ENCODE measurements around the gene TSPAN14. TPM values are rescaled to one million over a fixed set of nuclear protein-coding genes. Genes with fewer than 3 reads are reported as not detected.

The TSPAN14 gene
- polyA plus RNA-seq, 1 donor (not counting 4 experiments of a cell fraction or from before 2014, with no cell fraction given): 71.1 TPM

- no peak overlapping the region for H3K4me2 ChIP-seq (ENCODE audit: control insufficient read depth, extremely low read depth, insufficient read depth, low read depth, low read length)
- no peak overlapping the region for H3K4me3 ChIP-seq (ENCODE audit: control insufficient read depth in 2 of 3, extremely low read depth in 1 of 3, insufficient read depth in 2 of 3, low read depth in 1 of 3, low read length in 3 of 3)
- DNase-seq (ENCODE audit: low read depth, low spot score): no peak
- H3K9ac ChIP-seq (ENCODE audit: control insufficient read depth, extremely low read depth, insufficient read depth, low read length): no peak overlapping the region
- TF ChIP-seq EZH2 (IDR thresholded peaks at IDR 0.05; ENCODE audit: low read length): no peak
- TF ChIP-seq CTCF (optimal IDR thresholded peaks at IDR 0.05 in 1 of 3, IDR thresholded peaks at IDR 0.05 in 1 of 3, conservative IDR thresholded peaks at IDR 0.05 in 1 of 3; ENCODE audit: extremely low read depth in 1 of 3, insufficient read depth in 2 of 3, low read length in 3 of 3): no peak
- no peak overlapping the region for H2AFZ ChIP-seq (ENCODE audit: control insufficient read depth, low read length)
- H4K20me1 ChIP-seq (ENCODE audit: control insufficient read depth, extremely low read depth, insufficient read depth, low read length): peaks cover 23% of the 10 kb centered on the region
- FAIRE-seq: no peak
- no peaks in the 10 kb centered on the region for H3K9me3 ChIP-seq (ENCODE audit: control insufficient read depth, low read depth, low read length)
- peaks cover 24 to 45% of the 10 kb centered on the region in 2 experiments for H3K36me3 ChIP-seq (ENCODE audit: control insufficient read depth in 2 of 2, extremely low read depth in 1 of 2, insufficient read depth in 2 of 2, low read length in 2 of 2)
- peaks cover 14% of the 10 kb centered on the region for H3K9me1 ChIP-seq (ENCODE audit: control insufficient read depth, extremely low read depth, insufficient read depth, low read length)
- H3K4me1 ChIP-seq (ENCODE audit: control insufficient read depth, extremely low read depth, insufficient read depth, low read length): peaks cover 55% of the 10 kb centered on the region
- dilution Hi-C loops (cut with MboI; ENCODE audit: extremely low pct_ligation_motif_present, low sequenced_read_pairs): no loop called here
- no peaks in the 10 kb centered on the region for H3K27me3 ChIP-seq (ENCODE audit: control insufficient read depth, extremely low read depth, insufficient read depth, low read length)
- H3K79me2 ChIP-seq (ENCODE audit: control insufficient read depth, insufficient read depth, low read length): peaks cover 97% of the 10 kb centered on the region
- H3K27ac ChIP-seq (ENCODE audit: control insufficient read depth, insufficient read depth, low read length): no peak overlapping the region
Observed at GRCh38 chr10:80487791-80488538, 33.9 kb downstream of the TSPAN14 start.

GRCh38 chr10:80488539-80489066, 34.5 kb downstream of the TSPAN14 start:
- H3K27ac ChIP-seq (ENCODE audit: control insufficient read depth, insufficient read depth, low read length): no peak overlapping the region
- DNase-seq (ENCODE audit: low read depth, low spot score): no peak
- peaks cover 14% of the 10 kb centered on the region for H3K9me1 ChIP-seq (ENCODE audit: control insufficient read depth, extremely low read depth, insufficient read depth, low read length)
- dilution Hi-C loops (cut with MboI; ENCODE audit: extremely low pct_ligation_motif_present, low sequenced_read_pairs): no loop called here
- H3K27me3 ChIP-seq (ENCODE audit: control insufficient read depth, extremely low read depth, insufficient read depth, low read length): no peaks in the 10 kb centered on the region
- TF ChIP-seq EZH2 (IDR thresholded peaks at IDR 0.05; ENCODE audit: low read length) (no peak), CTCF (optimal IDR thresholded peaks at IDR 0.05 in 1 of 3, IDR thresholded peaks at IDR 0.05 in 1 of 3, conservative IDR thresholded peaks at IDR 0.05 in 1 of 3; ENCODE audit: extremely low read depth in 1 of 3, insufficient read depth in 2 of 3, low read length in 3 of 3) (no peak)
- no peak overlapping the region for H2AFZ ChIP-seq (ENCODE audit: control insufficient read depth, low read length)
- no peak overlapping the region for H3K9ac ChIP-seq (ENCODE audit: control insufficient read depth, extremely low read depth, insufficient read depth, low read length)
- no peak overlapping the region for H3K4me3 ChIP-seq (ENCODE audit: control insufficient read depth in 2 of 3, extremely low read depth in 1 of 3, insufficient read depth in 2 of 3, low read depth in 1 of 3, low read length in 3 of 3)
- no peaks in the 10 kb centered on the region for H3K9me3 ChIP-seq (ENCODE audit: control insufficient read depth, low read depth, low read length)
- no peak overlapping the region for H3K4me2 ChIP-seq (ENCODE audit: control insufficient read depth, extremely low read depth, insufficient read depth, low read depth, low read length)
- peaks cover 97% of the 10 kb centered on the region for H3K79me2 ChIP-seq (ENCODE audit: control insufficient read depth, insufficient read depth, low read length)
- peaks cover 22 to 45% of the 10 kb centered on the region in 2 experiments for H3K36me3 ChIP-seq (ENCODE audit: control insufficient read depth in 2 of 2, extremely low read depth in 1 of 2, insufficient read depth in 2 of 2, low read length in 2 of 2)
- peaks cover 23% of the 10 kb centered on the region for H4K20me1 ChIP-seq (ENCODE audit: control insufficient read depth, extremely low read depth, insufficient read depth, low read length)
- H3K4me1 ChIP-seq (ENCODE audit: control insufficient read depth, extremely low read depth, insufficient read depth, low read length): peaks cover 53% of the 10 kb centered on the region
- FAIRE-seq: no peak
